Upper lobe of right lung (tissue), 1 donor: Measurements from ENCODE around the gene PPIF. TPM values are rescaled to one million over a fixed set of nuclear protein-coding genes. Genes with fewer than 3 reads are reported as not detected.

Experiments
- ATAC-seq: fragments of 200-7000 bp; cut with Tn5 transposase; one replicate; pipeline ENCODE4 v1.9.1; 2020; ENCODE audit warnings: mild to moderate bottlenecking, moderate library complexity
- DNase-seq: peaks from one replicate; pipeline ENCODE4 v3.0.0-alpha.2; 2020
- H3K27ac ChIP-seq: fragments of 200-600 bp; one replicate; pipeline ENCODE4 v1.8.0; 2022
- H3K27me3 ChIP-seq: fragments of 200-600 bp; one replicate; pipeline ENCODE4 v1.8.0; 2022; ENCODE audit warnings: mild to moderate bottlenecking
- H3K36me3 ChIP-seq: fragments of 200-600 bp; one replicate; pipeline ENCODE4 v1.8.0; 2022
- H3K4me1 ChIP-seq: fragments of 200-600 bp; one replicate; pipeline ENCODE4 v1.8.0; 2022
- H3K4me3 ChIP-seq: fragments of 200-600 bp; one replicate; pipeline ENCODE4 v1.8.0; 2022; ENCODE audit warnings: mild to moderate bottlenecking
- H3K9me3 ChIP-seq: fragments of 200-600 bp; one replicate; pipeline ENCODE4 v1.8.0; 2022
- CTCF ChIP-seq: fragments of 200-600 bp; IDR thresholded peaks from one replicate; pipeline ENCODE4 v1.8.0; 2022; ENCODE audit warnings: antibody characterized with exemption
- intact Hi-C: fragments of 100-400 bp; cut with DNase I; formaldehyde crosslinking; loops from one replicate; pipeline ENCODE4 v1.11.0; 2022
- total RNA-seq: library from RNA; stranded (reverse); fragmentation: NEBNext Ultra II Directional; extraction: Animal tissue kit (Norgen Biotek cat#: 25700); gene quantifications from one replicate; pipeline ENCODE4 v1.2.1, GENCODE V29; 2021
- donor health status: DM: no; HTN: yes; CAD: no; lungs with severe emphysema.

PPIF gene
- total RNA-seq, 1 donor from 2014 or later: 30.7 TPM

GRCh38 chr10:79321494-79321882 lies 25.8 kb upstream of the PPIF start:
- intact Hi-C loops: no loop called here
- H3K27ac ChIP-seq: no peak overlapping the region

GRCh38 chr10:79321951-79322350 lies 25.3 kb upstream of the PPIF start:
- Histone ChIP-seq H3K4me1 (peaks cover 30% of the 10 kb centered on the region), H3K27me3 (no peaks in the 10 kb centered on the region), H3K9me3 (no peaks in the 10 kb centered on the region), H3K27ac (peak overlapping the region; percentile 4), H3K4me3 (no peak overlapping the region), H3K36me3 (no peaks in the 10 kb centered on the region)
- intact Hi-C loops: no loop called here
- no peak for TF ChIP-seq CTCF
- ATAC-seq (no peak), DNase-seq (no peak)

More at GRCh38 chr10:79321494-79321882, 25.8 kb upstream of the PPIF start:
- Histone ChIP-seq H3K9me3 (no peaks in the 10 kb centered on the region), H3K36me3 (no peaks in the 10 kb centered on the region), H3K4me1 (peaks cover 34% of the 10 kb centered on the region), H3K27me3 (no peaks in the 10 kb centered on the region), H3K4me3 (no peak overlapping the region)
- no peak for TF ChIP-seq CTCF
- ATAC-seq: no peak
- DNase-seq: no peak

- H3K27ac ChIP-seq: peak overlapping the region; percentile 30
Observed at GRCh38 chr10:79322616-79323543, 24.4 kb upstream of the PPIF start.

GRCh38 chr10:79323602-79324001 lies 23.7 kb upstream of the PPIF start:
- peak overlapping the region; percentile 30 for H3K27ac ChIP-seq
- H3K27me3 ChIP-seq: no peaks in the 10 kb centered on the region
- intact Hi-C loops: no loop called here
- ATAC-seq: no peak
- H3K4me1 ChIP-seq: peaks cover 20% of the 10 kb centered on the region
- DNase-seq: no peak
- H3K9me3 ChIP-seq: no peaks in the 10 kb centered on the region
- H3K4me3 ChIP-seq: no peak overlapping the region
- TF ChIP-seq CTCF: no peak
- H3K36me3 ChIP-seq: no peaks in the 10 kb centered on the region

More at GRCh38 chr10:79322616-79323543, 24.4 kb upstream of the PPIF start:
- DNase-seq (no peak), ATAC-seq (peak; percentile 63)
- H3K4me3 ChIP-seq: no peak overlapping the region
- no peaks in the 10 kb centered on the region for H3K9me3 ChIP-seq
- TF ChIP-seq CTCF: no peak
- no peaks in the 10 kb centered on the region for H3K36me3 ChIP-seq
- H3K4me1 ChIP-seq: peaks cover 23% of the 10 kb centered on the region
- H3K27me3 ChIP-seq: no peaks in the 10 kb centered on the region
- intact Hi-C loops: no loop called here

GRCh38 chr10:79324032-79324695 lies 23.1 kb upstream of the PPIF start:
- Histone ChIP-seq H3K9me3 (no peaks in the 10 kb centered on the region), H3K4me1 (peaks cover 20% of the 10 kb centered on the region), H3K4me3 (no peak overlapping the region), H3K36me3 (no peaks in the 10 kb centered on the region), H3K27ac (no peak overlapping the region), H3K27me3 (no peaks in the 10 kb centered on the region)
- ATAC-seq (no peak), DNase-seq (no peak)
- intact Hi-C loops: no loop called here
- TF ChIP-seq CTCF: no peak
